Measurements from ENCODE around the gene SPOPL. TPM values are rescaled to one million over a fixed set of nuclear protein-coding genes. Genes with fewer than 3 reads are reported as not detected.

The SPOPL gene
- polyA plus RNA-seq, 10 donors, result 10.8 to 17.4 (median 14.2) TPM

GRCh38 chr2:138492160-138492559, 9.4 kb upstream of the SPOPL start:
- no peak for DNase-seq

DNA sequence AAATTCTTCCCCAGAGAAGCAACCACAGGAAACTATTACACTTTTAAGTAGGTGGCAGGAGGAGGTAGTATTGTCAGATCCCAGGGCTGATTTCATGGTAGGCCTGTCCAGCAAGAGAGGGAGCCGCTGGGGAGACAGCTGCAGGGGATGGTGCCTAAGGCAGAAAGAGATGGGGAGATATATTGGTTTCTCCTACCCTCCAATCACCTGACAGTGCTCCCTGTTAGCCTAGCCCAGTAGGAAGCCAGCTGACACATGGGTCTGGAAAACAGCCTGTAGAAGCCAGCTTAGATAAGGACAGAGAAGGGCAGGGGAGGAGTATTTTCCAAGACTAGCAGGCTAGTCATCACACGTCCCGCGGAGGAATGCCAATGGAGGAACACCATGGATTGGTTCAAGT, 8.2 kb upstream of the SPOPL start:
- DNase-seq, result no peak

- DNase-seq, result no peak
Measured at GRCh38 chr2:138494265-138494966, 7.2 kb upstream of the SPOPL start.

GRCh38 chr2:138495384-138495783, 6.2 kb upstream of the SPOPL start:
- DNase-seq, result no peak

- no peak for DNase-seq
Measured at GRCh38 chr2:138496096-138496651, 5.4 kb upstream of the SPOPL start.

- no peak for DNase-seq
Measured at GRCh38 chr2:138497294-138497693, 4.3 kb upstream of the SPOPL start.

DNA sequence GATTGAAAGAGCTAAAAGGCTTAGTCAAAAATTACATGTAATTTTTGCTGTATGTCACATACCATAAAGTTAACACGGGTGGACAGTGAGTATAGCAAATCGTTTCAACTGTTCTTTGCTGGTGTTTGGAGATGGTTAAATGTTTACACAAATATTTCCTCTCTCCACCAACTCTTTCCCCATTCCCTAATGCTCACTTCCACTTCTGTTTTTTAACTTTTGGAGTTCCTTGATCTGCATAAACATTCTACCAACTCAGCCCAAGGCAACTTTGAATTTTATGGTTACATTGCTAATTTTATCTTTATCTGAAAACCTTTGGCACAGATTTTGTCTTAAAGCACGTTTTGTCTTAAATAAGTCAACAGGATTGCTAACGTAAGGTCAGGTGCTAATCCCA, 1.9 kb upstream of the SPOPL start:
- DNase-seq, result no peak

DNA sequence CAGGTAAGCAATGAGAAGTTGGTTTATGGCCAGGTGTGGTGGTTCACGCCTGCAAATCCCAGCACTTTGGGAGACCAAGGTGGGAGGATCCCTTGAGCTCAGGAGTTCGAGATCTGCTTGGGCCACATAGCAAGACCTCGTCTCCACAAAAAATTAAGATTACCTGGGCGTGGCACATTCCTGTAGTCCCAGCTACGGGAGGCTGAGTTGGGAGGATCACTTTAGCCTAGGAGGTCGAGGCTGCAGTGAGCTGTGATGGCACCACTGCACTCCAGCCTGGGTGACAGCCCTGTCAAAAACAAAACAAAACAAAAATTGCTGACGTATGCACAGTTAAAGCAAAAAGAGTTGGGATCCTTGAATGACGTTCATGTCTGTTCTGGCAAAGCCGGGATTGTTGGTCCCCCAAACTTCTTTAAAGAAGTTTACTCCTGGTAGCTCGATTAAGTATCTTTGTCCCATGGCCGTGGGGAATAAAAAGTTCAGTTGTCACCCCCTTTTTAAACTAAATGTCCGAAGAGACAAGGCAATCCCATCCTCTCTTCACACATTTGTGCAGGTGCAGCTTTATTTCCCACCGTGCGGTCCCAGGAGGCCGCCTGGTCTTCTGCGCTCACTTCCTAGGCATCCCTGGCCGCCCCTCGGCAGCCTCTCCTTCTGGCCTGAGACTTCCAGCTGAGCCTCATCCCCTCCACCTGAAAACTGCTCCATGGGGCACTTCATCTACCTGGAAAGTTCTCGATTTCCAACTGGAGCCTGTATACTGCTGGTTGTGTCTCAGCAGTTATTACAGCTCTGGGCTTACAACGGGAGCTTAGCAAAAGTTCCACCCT, 762 bp upstream of the SPOPL start:
- no peak for DNase-seq

DNA sequence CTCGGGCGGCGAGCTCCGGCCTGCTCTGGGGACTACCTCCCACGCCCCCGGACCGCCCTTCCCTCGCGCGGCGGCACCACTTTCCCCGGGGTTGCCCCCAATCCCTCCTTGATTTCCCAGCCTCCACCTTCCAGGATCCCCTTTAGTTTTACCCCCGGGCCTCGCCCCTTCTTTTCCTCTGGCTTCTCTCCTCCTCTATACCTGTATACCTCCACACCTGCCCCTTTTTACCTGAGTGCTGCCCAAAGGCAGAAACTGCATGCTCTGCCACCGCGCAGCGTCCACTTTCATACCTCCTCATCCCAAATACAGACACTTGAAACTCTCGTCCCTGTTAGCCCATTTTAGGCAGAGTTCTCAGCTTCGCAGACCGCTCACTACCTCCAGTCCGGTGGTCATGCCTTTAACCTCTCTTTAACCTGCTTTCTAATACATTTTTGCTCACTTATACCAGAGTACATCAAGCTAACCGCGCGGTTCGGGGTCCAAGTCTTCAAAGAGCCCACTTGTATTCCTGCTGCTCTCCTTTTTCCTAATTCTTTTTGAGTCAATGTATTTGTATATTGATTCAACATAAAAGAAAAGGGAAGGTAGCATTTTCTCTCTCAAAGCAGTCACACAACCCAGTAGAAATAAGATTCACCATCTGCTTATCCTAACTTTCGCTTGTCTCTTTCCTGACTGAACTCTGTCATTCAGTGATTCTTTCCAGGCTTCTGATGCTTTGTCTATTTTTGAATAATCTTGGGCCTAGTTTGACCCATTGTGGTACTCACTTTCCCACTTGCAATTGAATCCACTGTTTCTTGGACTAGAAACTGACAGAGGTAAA, 901 bp downstream of the SPOPL start:
- DNase-seq, result peak in 1 of 3 donors; percentile 33

GRCh38 chr2:138503087-138503442, 1.5 kb downstream of the SPOPL start:
- DNase-seq, result no peak

DNA sequence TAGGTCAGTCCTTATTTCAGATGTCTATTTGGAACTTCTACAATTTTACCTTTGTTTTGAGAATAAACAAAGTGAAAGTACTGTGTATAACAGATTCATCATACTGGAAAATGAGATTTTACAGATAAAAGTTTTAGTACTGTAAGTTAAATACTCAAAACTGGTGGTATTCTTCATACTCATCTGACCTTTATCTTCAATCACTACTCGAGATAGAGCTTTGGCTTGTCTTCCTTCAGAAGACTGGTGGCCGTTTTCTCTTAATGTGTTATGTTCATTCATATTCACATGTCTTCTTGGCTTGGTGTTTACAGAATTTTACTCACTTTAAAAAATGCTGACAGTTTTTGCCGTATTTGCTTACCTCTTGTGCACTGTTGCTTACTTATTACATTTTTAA, 2.1 kb downstream of the SPOPL start:
- DNase-seq, result no peak

- no peak for DNase-seq
Measured at GRCh38 chr2:138504092-138504491, 2.5 kb downstream of the SPOPL start.

GRCh38 chr2:138504546-138505235, 3.1 kb downstream of the SPOPL start:
- DNase-seq, result no peak

- DNase-seq, result no peak
Measured at GRCh38 chr2:138507267-138507666, 5.7 kb downstream of the SPOPL start.

DNA sequence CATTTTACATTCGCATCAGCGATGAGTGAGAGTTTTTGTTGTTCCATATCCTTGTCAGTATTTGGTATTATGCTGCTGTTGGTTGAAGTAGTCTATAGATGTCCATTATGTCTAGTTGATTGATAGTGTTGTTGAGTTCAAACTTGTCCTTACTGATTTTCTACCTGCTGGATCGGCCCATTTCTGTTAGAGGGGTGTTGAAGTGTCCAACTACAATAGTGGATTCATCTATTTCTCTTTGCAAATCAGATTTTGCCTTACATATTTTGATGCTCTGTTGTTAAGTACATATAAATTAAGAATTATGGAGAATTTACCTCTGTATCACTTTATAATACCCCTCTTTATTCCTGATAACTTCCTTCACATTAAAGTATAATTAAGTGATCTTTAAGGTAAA, 8.7 kb downstream of the SPOPL start:
- DNase-seq, result no peak

DNA sequence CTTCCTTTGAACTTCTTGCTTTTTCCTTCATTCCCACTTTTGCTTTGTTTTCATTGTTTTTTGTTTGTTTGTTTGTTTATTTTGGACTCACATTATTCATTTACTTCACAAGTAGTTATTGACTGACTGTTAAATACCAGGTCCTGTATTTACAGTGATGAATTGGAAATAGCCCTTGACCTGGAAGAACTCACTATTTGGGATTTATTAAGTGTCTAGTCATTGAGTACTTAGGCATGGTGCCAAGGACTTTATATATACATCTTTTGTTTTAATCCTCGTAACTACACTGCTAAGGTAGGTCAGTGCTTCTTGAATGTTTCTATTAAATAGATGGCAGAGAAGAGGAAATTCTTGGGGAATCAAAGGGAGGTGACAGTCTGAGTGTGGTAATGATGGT, 11.1 kb downstream of the SPOPL start:
- DNase-seq, result no peak

DNA sequence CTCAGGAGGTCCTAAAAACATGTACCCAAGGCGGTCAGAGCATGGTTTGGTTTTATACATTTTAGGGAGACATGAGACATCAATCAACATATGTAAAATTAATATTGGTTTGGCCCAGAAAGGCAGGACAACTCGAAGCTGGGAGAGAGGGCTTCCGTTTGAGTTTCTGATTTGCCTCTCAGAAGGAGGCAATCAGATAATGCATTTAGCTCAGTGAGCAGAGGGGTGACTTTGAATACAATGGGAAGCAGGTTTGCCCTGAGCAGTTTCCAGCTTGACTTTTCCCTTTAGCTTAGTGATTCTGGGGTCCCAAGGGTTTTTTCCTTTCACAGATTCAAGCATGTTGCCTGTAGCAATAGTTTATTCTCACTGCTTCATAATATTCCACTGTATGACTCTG, 12.6 kb downstream of the SPOPL start:
- no peak for DNase-seq

- DNase-seq, result no peak
Measured at GRCh38 chr2:138515092-138515491, 13.5 kb downstream of the SPOPL start.

- no peak for DNase-seq
Measured at GRCh38 chr2:138516030-138516704, 14.6 kb downstream of the SPOPL start.

DNA sequence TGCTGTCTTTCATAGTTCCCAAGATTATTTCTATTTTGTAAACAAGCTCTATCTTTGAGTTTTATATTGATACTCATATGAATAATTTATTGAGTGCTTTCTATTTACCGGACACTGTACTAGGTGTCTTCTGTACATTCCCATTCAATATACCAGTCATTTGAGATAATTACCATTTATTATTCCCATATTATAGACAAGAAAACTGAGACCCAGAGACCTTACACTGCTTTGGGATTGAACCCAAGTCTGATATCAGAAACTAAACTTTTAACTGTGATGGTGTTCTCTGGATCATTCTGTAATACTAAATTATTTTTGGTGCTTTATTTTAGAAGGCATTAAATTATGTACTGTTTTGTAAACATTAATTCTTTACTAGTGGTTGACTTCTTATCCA, 17.3 kb downstream of the SPOPL start:
- no peak for DNase-seq

- DNase-seq, result no peak
Measured at GRCh38 chr2:138521821-138522220, 20.3 kb downstream of the SPOPL start.

Measured in muscle of back (tissue), 11 donors.